Measurements from ENCODE around the gene NCKAP5. TPM values are rescaled to one million over a fixed set of nuclear protein-coding genes. Genes with fewer than 3 reads are reported as not detected.

Gene NCKAP5
- total RNA-seq, 1 experiment from 2014 or later = 3.2 TPM

DNA sequence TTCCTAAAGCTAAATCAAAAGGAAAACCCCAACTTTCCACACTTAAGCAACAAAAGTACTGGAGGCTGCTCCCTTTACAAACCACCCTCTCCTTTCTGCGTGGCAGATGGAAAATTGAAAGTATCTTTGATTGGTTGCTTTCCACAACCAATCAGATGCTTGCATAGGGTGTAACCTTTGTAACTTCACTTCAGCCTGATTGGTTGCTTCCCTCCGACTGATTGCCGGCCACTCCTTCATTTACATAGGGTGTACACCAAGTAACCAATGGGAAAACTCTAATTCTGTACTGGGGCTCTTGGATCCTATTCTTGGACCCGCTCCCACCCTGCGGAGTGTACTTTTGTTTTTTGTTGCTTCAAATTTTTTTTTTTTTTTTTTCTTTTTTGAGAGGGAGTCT is 297.7 kb downstream of the NCKAP5 start:
- H3K9me2 ChIP-seq (replicated peaks; ENCODE audit: low read length) = no peaks in the 10 kb centered on the region
- no peaks in the 10 kb centered on the region for H3F3A ChIP-seq (ENCODE audit: low read length, unreplicated experiment)
- H3K9me3 ChIP-seq (ENCODE audit: low read length) = no peaks in the 10 kb centered on the region
- ChIA-PET POLR2A (ENCODE audit: unreplicated experiment) (no interaction called here), CTCF (no interaction called here)
- H4K20me1 ChIP-seq (ENCODE audit: low read length) = no peaks in the 10 kb centered on the region
- no peak overlapping the region for H3K9ac ChIP-seq (ENCODE audit: low read length)
- TF ChIP-seq EZH2phosphoT487 (IDR thresholded peaks at IDR 0.05; ENCODE audit: borderline replicate concordance, low read length) (no peak), EZH2 (IDR thresholded peaks at IDR 0.05; ENCODE audit: low read length, unreplicated experiment) (no peak)
- TF ChIP-seq, protein P1, sequence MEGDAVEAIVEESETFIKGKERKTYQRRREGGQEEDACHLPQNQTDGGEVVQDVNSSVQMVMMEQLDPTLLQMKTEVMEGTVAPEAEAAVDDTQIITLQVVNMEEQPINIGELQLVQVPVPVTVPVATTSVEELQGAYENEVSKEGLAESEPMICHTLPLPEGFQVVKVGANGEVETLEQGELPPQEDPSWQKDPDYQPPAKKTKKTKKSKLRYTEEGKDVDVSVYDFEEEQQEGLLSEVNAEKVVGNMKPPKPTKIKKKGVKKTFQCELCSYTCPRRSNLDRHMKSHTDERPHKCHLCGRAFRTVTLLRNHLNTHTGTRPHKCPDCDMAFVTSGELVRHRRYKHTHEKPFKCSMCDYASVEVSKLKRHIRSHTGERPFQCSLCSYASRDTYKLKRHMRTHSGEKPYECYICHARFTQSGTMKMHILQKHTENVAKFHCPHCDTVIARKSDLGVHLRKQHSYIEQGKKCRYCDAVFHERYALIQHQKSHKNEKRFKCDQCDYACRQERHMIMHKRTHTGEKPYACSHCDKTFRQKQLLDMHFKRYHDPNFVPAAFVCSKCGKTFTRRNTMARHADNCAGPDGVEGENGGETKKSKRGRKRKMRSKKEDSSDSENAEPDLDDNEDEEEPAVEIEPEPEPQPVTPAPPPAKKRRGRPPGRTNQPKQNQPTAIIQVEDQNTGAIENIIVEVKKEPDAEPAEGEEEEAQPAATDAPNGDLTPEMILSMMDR (conservative IDR thresholded peaks at IDR 0.05; ENCODE audit: low read depth, low read length) = no peak
- H2AFZ ChIP-seq (ENCODE audit: low read length) = no peak overlapping the region
- no peak overlapping the region for H3K4me3 ChIP-seq (ENCODE audit: low read length)
- ATAC-seq (no peak), DNase-seq (no peak)
- no TSS peak for BruUV-seq (replicated peaks)
- no peaks in the 10 kb centered on the region for H3K79me2 ChIP-seq (ENCODE audit: low read length)
- no peaks in the 10 kb centered on the region for H3K27me3 ChIP-seq (ENCODE audit: low read length)
- no peak overlapping the region for H3K4me2 ChIP-seq (ENCODE audit: low read length)
- H3K4me1 ChIP-seq (ENCODE audit: insufficient read depth, low read length) = 0 out of 2 replicates have a peak, but pooled peaks cover 18% of the 10 kb centered on the region
- intact Hi-C loops (cut with micrococcal nuclease) = no loop called here
- no peak overlapping the region for H3K27ac ChIP-seq (ENCODE audit: low read length)
- H3K36me3 ChIP-seq (ENCODE audit: low read depth, low read length) = no peaks in the 10 kb centered on the region

- Histone ChIP-seq H3K4me2 (ENCODE audit: low read length) (peak overlapping the region; percentile 92), H4K20me1 (ENCODE audit: low read length) (no peaks in the 10 kb centered on the region), H3K9me2 (replicated peaks; ENCODE audit: low read length) (no peaks in the 10 kb centered on the region), H3K27ac (ENCODE audit: low read length) (no peak overlapping the region), H3K9me3 (ENCODE audit: low read length) (no peaks in the 10 kb centered on the region), H3K9ac (ENCODE audit: low read length) (peak overlapping the region; percentile 49; the same call in 1 of the 2 replicates), H3K36me3 (ENCODE audit: low read depth, low read length) (no peaks in the 10 kb centered on the region), H3K4me1 (ENCODE audit: insufficient read depth, low read length) (peaks cover 47% of the 10 kb centered on the region), H3K79me2 (ENCODE audit: low read length) (no peaks in the 10 kb centered on the region), H3K4me3 (ENCODE audit: low read length) (peak overlapping the region; percentile 76), H3K27me3 (ENCODE audit: low read length) (no peaks in the 10 kb centered on the region), H3F3A (ENCODE audit: low read length, unreplicated experiment) (no peaks in the 10 kb centered on the region), H2AFZ (ENCODE audit: low read length) (peak overlapping the region; percentile 80)
- DNase-seq = peak; percentile 25
- BruUV-seq (replicated peaks) = no TSS peak
- POLR2A ChIA-PET (ENCODE audit: unreplicated experiment) = interaction anchor here (0.6 kb wide), 1 partner anchor 294 kb away, joined by 8 read pairs; no protein-coding TSS in a partner anchor
- TF ChIP-seq, protein P1 (conservative IDR thresholded peaks at IDR 0.05; ENCODE audit: low read depth, low read length) = no peak
- no peak for TF ChIP-seq EZH2phosphoT487 (IDR thresholded peaks at IDR 0.05; ENCODE audit: borderline replicate concordance, low read length)
- no peak for TF ChIP-seq EZH2 (IDR thresholded peaks at IDR 0.05; ENCODE audit: low read length, unreplicated experiment)
- intact Hi-C loops (cut with micrococcal nuclease) = loop anchor here (10.0 kb wide), 1 partner anchor 168 kb away; no protein-coding TSS in a partner anchor
- ATAC-seq = no peak; the same call in 1 of the 2 replicates
- CTCF ChIA-PET = interaction anchor here (0.6 to 0.9 kb wide), 4 partner anchors 266 to 1593 kb away, joined by 3 to 10 read pairs (median 3); partner anchors contain the start of gene NCKAP5
These were observed 301.2 kb downstream of the NCKAP5 start for GRCh38 chr2:133266926-133267590.

All from PC-3 (cell line).